HEK293T (cell line): ENCODE data around the gene STARD9.

Experiments used
- CTCF ChIA-PET: fragments of 350-600 bp; formaldehyde crosslinking; extraction: SDS; loops from one replicate; lab custom pipeline; 2021; ENCODE audit warnings: antibody characterized with exemption, inconsistent platforms; lab: Yijun Ruan, JAX
- POLR2A ChIA-PET: fragments of 350-600 bp; formaldehyde crosslinking; extraction: SDS; loops from one replicate; lab custom pipeline; 2020; ENCODE audit warnings: antibody characterized with exemption, inconsistent platforms; lab: Yijun Ruan, JAX
- DNase-seq: peaks from one replicate; pipeline ENCODE4 v3.0.0; 2012; ENCODE audit warnings: mixed read lengths; ENCODE audit errors: extremely low spot score
- ARNT ChIP-seq: fragments of 450-650 bp; IDR thresholded peaks from 2 replicates; pipeline ENCODE4 v1.6.1; 2017; ENCODE audit warnings: mild to moderate bottlenecking
- BHLHE40 ChIP-seq: fragments of 450-650 bp; IDR thresholded peaks from 2 replicates; pipeline ENCODE4 v1.6.1; 2016; ENCODE audit warnings: mild to moderate bottlenecking, moderate library complexity, borderline replicate concordance
- CTBP1 ChIP-seq: fragments of 450-650 bp; IDR thresholded peaks from 2 replicates; pipeline ENCODE4 v1.6.1; 2016; ENCODE audit warnings: borderline replicate concordance
- ELF4 ChIP-seq: fragments of 450-650 bp; IDR thresholded peaks from 2 replicates; pipeline ENCODE4 v1.6.1; 2017; ENCODE audit warnings: antibody characterized with exemption
- FOXA1 ChIP-seq: fragments of 450-650 bp; IDR thresholded peaks from 2 replicates; pipeline ENCODE4 v1.6.1; 2016; ENCODE audit warnings: mild to moderate bottlenecking
- FOXK2 ChIP-seq: fragments of 450-650 bp; IDR thresholded peaks from 2 replicates; pipeline ENCODE4 v1.6.1; 2016; ENCODE audit warnings: mild to moderate bottlenecking
- FOXM1 ChIP-seq: fragments of 450-650 bp; IDR thresholded peaks from 2 replicates; pipeline ENCODE4 v1.6.1; 2017; ENCODE audit warnings: mild to moderate bottlenecking, borderline replicate concordance
- HDGF ChIP-seq: fragments of 450-650 bp; IDR thresholded peaks from 2 replicates; pipeline ENCODE4 v1.6.1; 2017; ENCODE audit warnings: antibody characterized with exemption, borderline replicate concordance
- L3MBTL2 ChIP-seq: fragments of 450-650 bp; conservative IDR thresholded peaks from 2 replicates; pipeline ENCODE4 v1.6.1; 2016; ENCODE audit warnings: mild to moderate bottlenecking
- LEF1 ChIP-seq: fragments of 450-650 bp; IDR thresholded peaks from 2 replicates; pipeline ENCODE4 v1.6.1; 2017; ENCODE audit warnings: mild to moderate bottlenecking, borderline replicate concordance
- NFRKB ChIP-seq: fragments of 450-650 bp; IDR thresholded peaks from 2 replicates; pipeline ENCODE4 v1.6.1; 2016; ENCODE audit warnings: mild to moderate bottlenecking, moderate library complexity
- PKNOX1 ChIP-seq: fragments of 450-650 bp; IDR thresholded peaks from 2 replicates; pipeline ENCODE4 v1.6.1; 2016
- SP1 ChIP-seq: fragments of 450-650 bp; IDR thresholded peaks from 2 replicates; pipeline ENCODE4 v1.6.1; 2017
- SUZ12 ChIP-seq: fragments of 450-650 bp; IDR thresholded peaks from 2 replicates; pipeline ENCODE4 v1.6.1; 2016; ENCODE audit warnings: mild to moderate bottlenecking
- TARDBP ChIP-seq: fragments of 450-650 bp; IDR thresholded peaks from 2 replicates; pipeline ENCODE4 v1.6.1; 2016
- ZNF384 ChIP-seq: fragments of 450-650 bp; IDR thresholded peaks from 2 replicates; pipeline ENCODE4 v1.6.1; 2016

The STARD9 gene

GRCh38 chr15:42623951-42624350, 48.5 kb downstream of the STARD9 start:
- TF ChIP-seq HDGF, result no peak
- TF ChIP-seq ZNF384, result no peak
- no peak for TF ChIP-seq PKNOX1
- TF ChIP-seq ELF4, result no peak
- no peak for TF ChIP-seq L3MBTL2
- TF ChIP-seq FOXK2, result no peak
- no peak for TF ChIP-seq SUZ12
- TF ChIP-seq BHLHE40, result no peak
- no peak for TF ChIP-seq ARNT
- no peak for TF ChIP-seq FOXA1
- TF ChIP-seq TARDBP, result no peak
- TF ChIP-seq NFRKB, result no peak
- no peak for TF ChIP-seq CTBP1
- no peak for TF ChIP-seq SP1
- TF ChIP-seq LEF1, result no peak
- no peak for TF ChIP-seq FOXM1
- no peak for DNase-seq
- POLR2A ChIA-PET, result no interaction called here
- CTCF ChIA-PET, result interaction anchor here (0.6 kb wide), 1 partner anchor 667 kb away, joined by 3 read pairs; no protein-coding TSS in a partner anchor

- ChIA-PET CTCF (no interaction called here), POLR2A (no interaction called here)
- no peak for DNase-seq
- no peak for TF ChIP-seq PKNOX1
- TF ChIP-seq FOXK2, result no peak
- no peak for TF ChIP-seq FOXA1
- no peak for TF ChIP-seq ELF4
- TF ChIP-seq TARDBP, result no peak
- no peak for TF ChIP-seq ARNT
Observed at GRCh38 chr15:42627485-42627884, 52.1 kb downstream of the STARD9 start.

GRCh38 chr15:42628761-42629160, 53.4 kb downstream of the STARD9 start:
- ChIA-PET CTCF (no interaction called here), POLR2A (no interaction called here)
- no peak for DNase-seq
- no peak for TF ChIP-seq BHLHE40
- no peak for TF ChIP-seq CTBP1
- no peak for TF ChIP-seq SP1
- TF ChIP-seq ZNF384, result no peak
- TF ChIP-seq FOXM1, result no peak
- no peak for TF ChIP-seq LEF1

GRCh38 chr15:42632105-42632675, 56.8 kb downstream of the STARD9 start:
- TF ChIP-seq ARNT, result no peak
- no peak for DNase-seq
- POLR2A ChIA-PET, result no interaction called here
- CTCF ChIA-PET, result no interaction called here

GRCh38 chr15:42640109-42640508, 64.7 kb downstream of the STARD9 start:
- no peak for DNase-seq
- POLR2A ChIA-PET, result no interaction called here
- TF ChIP-seq LEF1 (no peak), NFRKB (no peak), CTBP1 (no peak), FOXA1 (no peak), SUZ12 (no peak), BHLHE40 (no peak), TARDBP (no peak), ARNT (no peak), FOXK2 (no peak), FOXM1 (no peak), SP1 (no peak)
- CTCF ChIA-PET, result no interaction called here

GRCh38 chr15:42650208-42651066, 75.0 kb downstream of the STARD9 start:
- no peak for TF ChIP-seq ARNT
- no peak for TF ChIP-seq PKNOX1
- no peak for TF ChIP-seq FOXA1
- TF ChIP-seq FOXM1, result no peak
- ChIA-PET CTCF (no interaction called here), POLR2A (no interaction called here)
- DNase-seq, result peak; percentile 45

- ChIA-PET POLR2A (no interaction called here), CTCF (no interaction called here)
- no peak for TF ChIP-seq PKNOX1
- TF ChIP-seq ZNF384, result no peak
- no peak for TF ChIP-seq FOXM1
- TF ChIP-seq L3MBTL2, result no peak
- no peak for TF ChIP-seq TARDBP
- no peak for TF ChIP-seq CTBP1
- no peak for TF ChIP-seq BHLHE40
- no peak for TF ChIP-seq FOXA1
- no peak for TF ChIP-seq NFRKB
- TF ChIP-seq ELF4, result no peak
- no peak for TF ChIP-seq HDGF
- no peak for TF ChIP-seq SUZ12
- no peak for TF ChIP-seq FOXK2
- no peak for TF ChIP-seq LEF1
- no peak for TF ChIP-seq ARNT
- TF ChIP-seq SP1, result no peak
- no peak for DNase-seq
Observed at GRCh38 chr15:42665827-42666226, 90.4 kb downstream of the STARD9 start.
